OCI-LY3 (cell line): ENCODE measurements around the gene SRD5A1.

ENCODE experiments used
- H2AFZ ChIP-seq: fragments of 200-600, 300-600 bp; shearing (Covaris generic); 2 replicates; pipeline ENCODE4 v1.6.0; 2014; ENCODE audit warnings: antibody characterized with exemption, low read depth, low read length
- H3K27ac ChIP-seq: fragments of 200-600, 300-600 bp; sonication (generic); 2 replicates; pipeline ENCODE4 v1.5.1; 2014; ENCODE audit warnings: mild to moderate bottlenecking, low read length, moderate library complexity, mixed read lengths
- H3K27me3 ChIP-seq: fragments of 200-600, 300-600 bp; sonication (generic); 2 replicates; pipeline ENCODE4 v1.6.1; 2014; ENCODE audit warnings: low read depth, low read length, mixed read lengths
- H3K36me3 ChIP-seq: fragments of 200-600, 300-600 bp; sonication (generic); replicated peaks from 2 replicates; pipeline ENCODE3; 2014; ENCODE audit warnings: low read depth, low read length, mixed read lengths
- H3K4me1 ChIP-seq: fragments of 300-600, 200-600 bp; sonication (generic); 2 replicates; pipeline ENCODE4 v1.6.1; 2014; ENCODE audit warnings: low read length, mixed read lengths
- H3K4me2 ChIP-seq: fragments of 200-600, 300-600 bp; sonication (generic); 2 replicates; pipeline ENCODE4 v1.6.1; 2014; ENCODE audit warnings: low read length, mixed read lengths
- H3K4me3 ChIP-seq: fragments of 300-600, 200-600 bp; sonication (generic); 2 replicates; pipeline ENCODE4 v1.5.1; 2014; ENCODE audit warnings: antibody characterized with exemption, mild to moderate bottlenecking, low read length, moderate library complexity
- H3K79me2 ChIP-seq: fragments of 300-600, 200-600 bp; shearing (Covaris generic); 2 replicates; pipeline ENCODE4 v1.6.1; 2014; ENCODE audit warnings: mild to moderate bottlenecking, low read length, mixed read lengths
- H3K9ac ChIP-seq: fragments of 300-600, 200-600 bp; shearing (Covaris generic); 2 replicates; pipeline ENCODE4 v1.6.0; 2014; ENCODE audit warnings: mild to moderate bottlenecking, low read length, moderate library complexity
- H3K9me3 ChIP-seq: fragments of 200-600, 300-600 bp; shearing (Covaris generic); 2 replicates; pipeline ENCODE4 v1.6.1; 2014; ENCODE audit warnings: low read length, mixed read lengths; ENCODE audit not compliant: insufficient read depth
- H4K20me1 ChIP-seq: fragments of 200-600, 300-600 bp; sonication (generic); 2 replicates; pipeline ENCODE4 v1.6.1; 2016; ENCODE audit warnings: low read length, mixed read lengths; ENCODE audit not compliant: insufficient read depth
- CTCF ChIP-seq: fragments of 200-600, 300-600 bp; sonication (generic); IDR thresholded peaks from 2 replicates; pipeline ENCODE4 v1.5.1; 2014; ENCODE audit warnings: antibody characterized with exemption, low read length, low read depth
- EZH2phosphoT487 ChIP-seq: fragments of 200-600 bp; shearing (Covaris generic); IDR thresholded peaks from 2 replicates; pipeline ENCODE4 v1.6.1; 2018; ENCODE audit warnings: antibody characterized with exemption, mixed run types, low read depth

The SRD5A1 gene

DNA sequence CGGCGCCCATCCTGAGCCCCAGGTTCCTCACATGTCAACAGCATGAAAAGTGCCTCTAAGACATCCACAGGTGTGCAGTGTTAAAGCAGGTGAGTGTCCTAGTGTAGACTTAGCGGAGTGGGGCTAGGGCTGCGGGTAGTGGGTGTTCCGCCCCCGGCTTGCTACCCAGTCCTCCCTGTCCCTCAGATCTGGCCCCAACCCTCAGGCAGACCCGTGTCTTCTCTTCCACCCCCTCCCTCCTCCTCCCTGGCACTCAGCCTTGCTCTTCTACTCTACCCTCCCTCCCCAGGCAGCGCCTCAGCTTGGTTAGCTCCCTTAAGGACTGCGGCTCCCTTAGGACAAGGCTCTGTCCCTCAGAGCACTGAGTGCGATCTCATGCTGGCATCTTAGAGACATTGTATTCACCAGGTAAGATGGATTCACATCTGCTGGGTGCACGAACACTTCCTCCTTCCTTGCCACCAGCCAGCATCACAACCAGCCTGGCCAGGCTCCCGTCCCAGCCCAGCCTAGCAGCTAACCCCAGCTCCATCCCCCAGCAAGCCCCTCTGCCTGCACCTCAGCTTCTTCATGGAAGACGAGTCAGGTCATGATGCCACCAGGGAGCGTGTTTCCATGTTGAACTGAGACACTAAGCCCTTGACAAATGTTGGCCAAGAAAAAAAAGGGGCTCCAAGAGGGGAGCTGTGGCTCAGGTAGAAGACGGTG is 47.1 kb upstream of the SRD5A1 start:
- H2AFZ ChIP-seq: no peak overlapping the region

GRCh38 chr5:6586647-6587042 is 46.6 kb upstream of the SRD5A1 start:
- Histone ChIP-seq H3K4me2 (no peak overlapping the region), H3K4me3 (no peak overlapping the region), H3K27me3 (no peaks in the 10 kb centered on the region), H2AFZ (no peak overlapping the region), H3K4me1 (no peaks in the 10 kb centered on the region), H3K27ac (no peak overlapping the region), H3K9ac (no peak overlapping the region), H4K20me1 (no peaks in the 10 kb centered on the region), H3K9me3 (no peaks in the 10 kb centered on the region), H3K36me3 (no peaks in the 10 kb centered on the region), H3K79me2 (no peaks in the 10 kb centered on the region)
- TF ChIP-seq CTCF (no peak), EZH2phosphoT487 (no peak)

More for the DNA sequence above, 47.1 kb upstream of the SRD5A1 start:
- H3K9ac ChIP-seq: no peak overlapping the region
- no peaks in the 10 kb centered on the region for H3K9me3 ChIP-seq
- no peaks in the 10 kb centered on the region for H4K20me1 ChIP-seq
- TF ChIP-seq EZH2phosphoT487: no peak
- no peak for TF ChIP-seq CTCF
- H3K4me3 ChIP-seq: no peak overlapping the region
- H3K4me1 ChIP-seq: no peaks in the 10 kb centered on the region
- H3K79me2 ChIP-seq: no peaks in the 10 kb centered on the region
- no peak overlapping the region for H3K27ac ChIP-seq
- H3K4me2 ChIP-seq: no peak overlapping the region
- H3K36me3 ChIP-seq: no peaks in the 10 kb centered on the region
- no peaks in the 10 kb centered on the region for H3K27me3 ChIP-seq

DNA sequence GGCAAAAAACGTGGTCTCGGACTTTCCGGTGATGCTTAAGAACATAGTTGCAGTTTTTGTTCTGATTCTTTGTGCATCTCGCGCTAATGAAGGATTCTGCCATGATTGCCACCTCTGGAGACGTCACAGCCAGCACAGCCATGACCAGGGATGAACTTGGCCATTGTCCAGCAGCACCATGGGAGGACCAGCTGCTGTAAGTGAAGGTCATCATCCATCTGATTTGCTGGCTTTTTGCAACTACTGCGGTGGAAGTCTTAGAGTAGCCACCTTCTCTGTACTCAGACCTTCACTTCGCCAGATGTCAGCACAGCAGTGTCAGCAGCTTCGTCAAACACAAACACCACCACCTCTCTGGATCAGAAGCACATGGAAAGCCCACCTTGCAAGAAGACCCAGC is 46.1 kb upstream of the SRD5A1 start:
- no peaks in the 10 kb centered on the region for H3K79me2 ChIP-seq
- no peak overlapping the region for H3K4me3 ChIP-seq

GRCh38 chr5:6590581-6590980 is 42.7 kb upstream of the SRD5A1 start:
- no peak overlapping the region for H3K4me3 ChIP-seq
- TF ChIP-seq EZH2phosphoT487 (no peak), CTCF (no peak)
- peaks cover 2% of the 10 kb centered on the region for H3K36me3 ChIP-seq
- no peaks in the 10 kb centered on the region for H3K27me3 ChIP-seq
- H3K9ac ChIP-seq: no peak overlapping the region
- H3K27ac ChIP-seq: no peak overlapping the region
- H3K4me2 ChIP-seq: no peak overlapping the region
- H3K79me2 ChIP-seq: no peaks in the 10 kb centered on the region
- no peaks in the 10 kb centered on the region for H4K20me1 ChIP-seq
- H3K4me1 ChIP-seq: no peaks in the 10 kb centered on the region
- no peak overlapping the region for H2AFZ ChIP-seq
- no peaks in the 10 kb centered on the region for H3K9me3 ChIP-seq

More for the DNA sequence above, 46.1 kb upstream of the SRD5A1 start:
- H2AFZ ChIP-seq: no peak overlapping the region
- no peaks in the 10 kb centered on the region for H3K27me3 ChIP-seq
- no peaks in the 10 kb centered on the region for H3K36me3 ChIP-seq
- no peak overlapping the region for H3K4me2 ChIP-seq
- H3K9ac ChIP-seq: no peak overlapping the region
- H3K27ac ChIP-seq: no peak overlapping the region
- no peaks in the 10 kb centered on the region for H3K9me3 ChIP-seq
- no peaks in the 10 kb centered on the region for H3K4me1 ChIP-seq
- TF ChIP-seq EZH2phosphoT487 (no peak), CTCF (no peak)
- H4K20me1 ChIP-seq: no peaks in the 10 kb centered on the region
